SW480 (cell line): ENCODE results near the gene PYGO2.
A peak's percentile ranks its signal among the peaks of the same experiment; 100 is the strongest.
"Not testable (repeated sequence)": the region's sequence is repeated elsewhere in the genome, so short reads cannot be mapped to it uniquely, and the experiment has no call there.

Experiments
- DNase-seq: peaks from one replicate; pipeline ENCODE4 v3.0.0-alpha.2; 2016; ENCODE audit warnings: low spot score

PYGO2 gene

DNA sequence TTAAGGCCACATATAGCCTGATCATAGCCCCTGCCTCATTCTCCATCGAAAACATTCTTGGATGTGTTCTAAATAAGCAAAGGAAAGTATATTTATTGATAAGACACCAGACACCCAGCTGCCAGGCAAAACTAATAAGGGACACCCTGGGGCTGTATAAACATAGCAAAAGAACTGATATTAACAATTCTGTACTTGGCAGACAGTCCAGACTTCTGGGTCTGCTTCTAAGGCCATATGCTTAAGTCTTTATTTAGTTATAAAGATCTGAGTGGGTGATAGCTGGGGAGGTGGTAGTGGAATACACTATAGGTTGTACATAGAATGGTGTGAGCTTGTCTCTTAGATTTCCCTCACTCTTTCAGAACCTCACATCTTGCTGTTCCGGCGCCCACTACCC, 16.8 kb upstream of the PYGO2 start:
- DNase-seq = no peak

DNA sequence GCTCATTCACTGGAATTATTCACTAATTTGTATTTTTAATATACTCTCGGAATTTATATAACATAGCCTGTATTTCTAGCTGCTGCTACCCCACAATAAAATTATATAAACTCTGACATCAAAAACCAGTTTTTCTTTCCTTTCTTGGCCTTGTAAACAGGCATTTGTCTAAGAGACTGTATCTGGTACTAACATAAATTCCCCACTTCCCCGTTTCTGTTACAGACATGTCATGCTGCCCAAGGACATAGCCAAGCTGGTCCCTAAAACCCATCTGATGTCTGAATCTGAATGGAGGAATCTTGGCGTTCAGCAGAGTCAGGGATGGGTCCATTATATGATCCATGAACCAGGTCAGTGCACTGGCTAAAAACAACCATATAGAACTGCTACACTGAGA, 16.2 kb upstream of the PYGO2 start:
- DNase-seq = not testable (repeated sequence)

DNA sequence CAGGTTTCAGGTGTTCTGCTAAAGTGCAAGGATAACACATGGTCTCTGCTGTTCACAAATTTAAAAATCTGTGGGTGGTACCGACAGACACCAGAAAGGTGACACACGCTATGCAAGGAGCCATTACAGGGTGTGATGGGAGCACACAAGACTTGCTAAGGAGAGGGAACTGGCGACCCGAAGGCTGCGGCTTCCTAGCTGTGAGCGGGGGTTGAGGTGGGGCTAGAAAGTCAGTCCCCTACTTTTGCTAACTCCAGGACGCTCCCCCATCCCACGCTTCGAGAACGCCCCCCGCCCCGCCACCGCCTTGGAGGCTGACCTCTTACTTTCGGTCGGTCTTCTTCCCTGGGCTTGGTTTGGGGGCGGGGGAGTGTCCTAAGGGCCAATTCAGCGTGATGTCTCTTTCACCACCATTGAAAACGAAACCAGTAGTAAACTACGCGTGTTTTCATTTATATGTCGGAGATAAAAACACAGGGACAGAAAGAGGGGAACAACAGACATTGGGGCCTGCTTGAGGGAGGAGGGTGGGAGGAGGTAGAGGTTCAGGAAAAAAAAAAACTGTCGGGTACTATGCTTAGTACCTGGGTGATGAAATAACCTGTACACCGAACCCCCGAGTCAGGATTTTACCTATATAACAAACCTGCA, 14.0 kb upstream of the PYGO2 start:
- peak; percentile 49 for DNase-seq

DNA sequence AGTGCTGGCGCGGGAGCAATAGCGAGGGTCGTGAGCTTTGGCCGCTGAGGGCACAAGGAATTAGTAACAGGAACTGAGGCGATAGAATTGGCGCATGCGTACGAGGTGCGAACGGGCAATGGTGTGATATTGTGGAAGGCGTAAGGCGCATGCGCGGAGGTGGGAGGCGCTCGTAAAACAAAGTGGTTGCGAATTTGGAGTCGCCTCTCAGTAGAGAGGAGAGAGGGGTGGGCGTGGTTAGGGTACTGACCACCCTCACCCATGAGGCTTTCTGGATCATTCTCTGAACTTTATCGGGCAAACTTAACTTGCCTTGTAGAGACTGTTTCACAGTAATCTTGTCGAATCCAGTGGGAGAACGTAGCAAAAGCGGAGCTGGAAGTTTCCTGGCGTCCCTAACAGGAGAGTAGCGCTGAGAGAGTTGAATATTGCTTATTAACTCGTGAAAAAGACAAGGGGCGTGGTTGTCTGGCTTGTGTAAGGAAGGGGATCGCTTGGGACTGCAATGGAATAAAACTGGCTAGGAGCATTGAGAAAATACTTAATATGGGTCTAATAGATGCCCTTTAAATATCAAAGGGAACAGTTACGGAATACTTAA, 13.3 kb upstream of the PYGO2 start:
- DNase-seq = peak; percentile 92

DNA sequence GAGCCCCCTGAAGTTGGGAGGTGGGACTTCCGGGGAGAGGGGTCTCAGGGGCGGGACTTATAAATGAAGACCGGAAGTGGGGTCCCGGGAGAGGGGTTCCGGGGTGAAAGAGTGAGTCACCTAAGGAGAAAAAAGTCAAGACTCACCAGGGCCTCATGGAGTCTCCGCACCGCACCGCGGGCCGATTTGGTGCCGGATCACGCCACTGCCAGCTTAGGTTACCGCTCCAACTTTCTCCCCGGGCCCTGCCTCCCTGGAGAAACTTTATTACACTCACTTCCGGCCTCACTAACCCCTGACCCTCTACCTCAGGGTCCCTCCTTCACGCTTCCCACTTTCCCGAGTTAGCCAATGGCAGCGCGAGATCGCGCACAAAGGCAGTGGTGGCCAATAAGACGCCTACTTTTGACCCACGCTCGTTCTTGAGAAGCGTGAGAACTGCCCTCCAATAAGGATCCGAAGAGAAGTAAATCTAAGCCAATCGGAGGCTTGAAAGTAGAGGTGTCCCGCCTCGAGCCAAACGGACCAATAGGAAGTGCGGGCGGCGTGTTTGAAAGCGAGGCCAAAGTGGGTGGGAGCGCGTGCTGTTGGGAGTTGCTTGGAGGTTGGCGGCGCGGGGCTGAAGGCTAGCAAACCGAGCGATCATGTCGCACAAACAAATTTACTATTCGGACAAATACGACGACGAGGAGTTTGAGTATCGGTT, 12.7 kb upstream of the PYGO2 start, which contains the start of gene CKS1B:
CKS1B (plus strand) TSS at position 580 of the 706 bp plus-strand sequence; CDS start at position 645, 65 bp downstream.
- DNase-seq = peak; percentile 100

GRCh38 chr1:154973344-154974101, 11.9 kb upstream of the PYGO2 start:
- peak; percentile 97 for DNase-seq

- DNase-seq = peak; percentile 96
Measured at GRCh38 chr1:154972517-154973343, 11.1 kb upstream of the PYGO2 start.

DNA sequence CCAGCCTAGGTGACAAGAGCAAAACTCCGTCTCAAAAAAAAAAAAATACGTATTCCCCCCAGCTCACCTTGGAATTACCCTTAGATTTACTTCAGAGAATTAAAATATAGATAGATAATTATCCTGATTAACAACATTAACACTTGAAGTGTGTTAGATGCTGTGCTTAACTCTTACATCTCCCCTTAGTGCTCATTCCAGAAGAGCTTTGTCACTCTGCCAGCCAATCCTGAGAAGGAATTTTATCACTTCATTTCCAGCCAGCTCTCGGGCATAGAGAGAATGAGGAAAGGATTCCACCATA, 10.6 kb upstream of the PYGO2 start:
- no peak for DNase-seq

- DNase-seq = peak; percentile 79
Measured at GRCh38 chr1:154971341-154971998, 9.9 kb upstream of the PYGO2 start.

GRCh38 chr1:154970631-154971340, 9.2 kb upstream of the PYGO2 start, which contains the start of gene SHC1:
TSS of gene SHC1 (minus strand) at chr1:154970747. CDS start at chr1:154970526, 221 bp downstream.
- peak; percentile 72 for DNase-seq

GRCh38 chr1:154969860-154970452, 8.4 kb upstream of the PYGO2 start:
- no peak for DNase-seq

- DNase-seq = no peak
Measured at GRCh38 chr1:154969246-154969645, 7.7 kb upstream of the PYGO2 start.

DNA sequence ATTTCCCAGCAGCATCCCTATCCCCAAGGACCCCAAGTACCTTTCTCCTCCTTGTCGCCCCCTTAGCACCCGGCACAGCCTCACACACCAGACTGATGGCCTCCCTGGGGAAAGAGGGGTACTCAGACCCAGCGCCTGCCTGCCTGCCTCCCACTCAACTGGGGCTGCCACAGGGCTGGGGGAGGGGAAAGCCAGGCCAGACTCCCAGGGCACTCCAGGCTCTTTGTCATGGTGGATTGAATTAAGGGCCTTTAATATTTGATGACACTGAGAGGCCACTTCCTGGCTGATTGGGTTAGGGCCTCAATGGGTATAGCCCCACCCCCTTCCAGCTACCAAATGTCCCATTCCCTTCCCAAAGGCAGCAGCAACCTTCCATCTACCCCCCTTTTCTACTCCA, 7.1 kb upstream of the PYGO2 start:
- no peak for DNase-seq

DNA sequence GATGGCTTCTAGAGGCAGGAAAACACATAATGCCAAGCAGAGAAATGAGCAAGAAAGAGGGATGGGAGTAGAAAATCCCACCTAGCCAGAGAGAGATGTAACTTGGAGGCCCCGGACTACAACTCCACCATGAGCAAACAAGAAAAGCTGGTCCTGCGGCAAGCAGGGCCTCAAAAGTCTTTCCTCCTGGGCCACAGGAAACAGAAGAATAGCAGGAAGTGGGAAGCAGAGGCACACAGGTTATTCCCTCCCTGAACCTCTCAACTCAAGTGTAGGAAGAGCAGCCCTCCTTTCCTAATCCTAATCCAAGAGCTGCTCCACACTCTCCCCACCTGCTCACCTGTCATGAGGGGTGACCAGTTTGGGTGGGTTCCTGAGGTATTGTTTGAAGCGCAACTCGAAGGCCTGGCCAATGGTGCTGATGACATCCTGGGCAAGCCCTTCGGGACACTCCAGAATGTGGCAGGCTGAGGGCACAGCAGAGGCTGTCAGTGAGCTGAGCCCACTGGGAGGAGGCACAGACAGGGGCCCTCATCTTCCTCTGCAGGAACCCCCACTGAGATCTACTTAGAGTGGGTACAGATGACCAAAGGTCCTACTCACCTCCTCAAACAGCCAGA, 5.9 kb upstream of the PYGO2 start:
- no peak for DNase-seq

GRCh38 chr1:154966111-154966510, 4.5 kb upstream of the PYGO2 start:
- DNase-seq = no peak

DNA sequence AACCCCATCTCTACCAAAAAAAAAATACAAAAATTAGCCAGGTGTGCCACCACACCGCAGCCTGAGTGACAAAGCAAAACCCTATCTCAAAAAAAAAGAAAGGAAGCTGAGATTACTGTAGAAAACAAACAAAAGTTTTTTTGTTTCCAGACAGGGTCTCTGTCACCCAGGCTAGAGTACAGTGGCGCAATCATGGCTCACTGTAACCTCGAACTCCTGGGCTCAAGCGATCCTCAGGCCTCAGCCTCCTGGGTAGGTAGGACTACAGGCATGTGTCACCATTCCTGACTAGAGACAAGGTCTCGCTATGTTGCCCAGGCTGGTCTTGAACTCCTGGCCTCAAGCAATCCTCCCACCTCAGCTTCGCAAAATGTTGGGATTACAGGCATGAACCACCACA, 2.8 kb upstream of the PYGO2 start:
- no peak for DNase-seq

GRCh38 chr1:154963643-154964042, 2.1 kb upstream of the PYGO2 start:
- DNase-seq = no peak

DNA sequence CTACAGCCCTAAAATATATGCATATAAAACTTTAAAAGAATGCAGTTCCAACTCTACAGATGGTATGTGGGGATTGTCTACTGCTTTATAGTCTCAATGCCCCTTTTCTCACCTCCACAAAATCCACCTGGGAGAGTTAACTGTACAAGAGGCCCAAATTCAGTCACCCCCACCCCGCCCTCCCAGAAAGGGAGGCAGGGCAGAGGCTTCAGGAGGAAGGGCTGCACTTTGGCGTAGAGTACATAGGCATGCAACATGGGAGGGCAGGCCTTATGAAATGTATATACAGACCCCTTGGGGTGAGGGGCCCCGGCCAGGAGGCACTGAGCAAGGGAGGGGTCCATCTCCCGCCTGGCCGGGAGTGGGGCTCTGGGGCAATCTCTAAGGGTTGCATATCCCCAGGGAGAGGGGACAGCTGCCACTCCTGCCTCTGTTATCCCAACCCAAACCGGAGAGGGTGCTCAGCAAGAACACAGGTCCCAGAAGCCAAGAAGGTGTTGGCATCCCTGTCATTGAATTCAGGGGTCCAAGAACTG, 1.3 kb upstream of the PYGO2 start:
- DNase-seq = no peak

GRCh38 chr1:154962156-154962749, 671 bp upstream of the PYGO2 start:
- peak; percentile 19 for DNase-seq
